Measurements from ENCODE around the gene NKD2. TPM values are rescaled to one million over a fixed set of nuclear protein-coding genes. Genes with fewer than 3 reads are reported as not detected.

Gene NKD2
- total RNA-seq, 1 donor from 2014 or later, result 2.2 TPM

DNA sequence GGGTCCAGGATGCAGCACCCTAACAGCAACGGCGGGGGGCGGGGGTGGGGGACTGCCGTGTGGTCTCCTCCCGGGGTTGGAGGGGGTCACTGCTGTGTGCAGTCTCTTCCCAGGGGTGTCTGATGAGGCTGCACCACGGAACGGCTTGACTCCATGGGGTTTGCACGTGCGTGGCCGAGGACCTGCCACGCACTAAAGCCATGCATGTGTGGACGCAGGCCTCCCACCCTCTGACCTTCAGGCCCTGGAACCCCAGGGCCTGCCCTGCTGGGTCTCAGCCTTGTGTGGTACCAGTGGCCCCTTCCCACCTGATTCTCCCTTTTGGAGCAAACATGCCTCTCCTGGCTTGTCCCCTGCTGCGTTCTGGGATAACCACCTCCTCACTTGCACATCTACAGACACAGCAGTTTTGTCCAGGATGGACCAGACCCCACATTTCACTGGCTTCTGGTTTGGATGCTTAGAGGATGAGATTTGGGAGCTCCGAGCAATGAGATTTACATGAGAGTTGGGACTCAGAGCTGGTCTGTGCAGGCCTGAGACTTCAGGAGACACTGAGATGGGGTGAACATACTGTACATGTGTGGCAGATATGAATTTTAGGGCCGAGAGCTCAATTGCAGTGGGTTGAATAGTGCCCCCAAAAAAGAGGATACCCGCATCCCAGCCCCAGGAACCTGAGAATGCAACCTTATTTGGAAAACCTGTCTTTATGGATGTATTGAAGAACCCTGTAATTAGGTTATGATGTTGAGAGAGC is 57.5 kb downstream of the NKD2 start:
- no peak for DNase-seq (ENCODE audit: extremely low read depth, low read depth, low spot score)

GRCh38 chr5:1066676-1067075 is 58.1 kb downstream of the NKD2 start:
- DNase-seq (ENCODE audit: extremely low read depth, low read depth, low spot score), result no peak

- no peak for DNase-seq (ENCODE audit: extremely low read depth, low read depth, low spot score)
Observed at GRCh38 chr5:1067141-1068121, 58.8 kb downstream of the NKD2 start.

DNA sequence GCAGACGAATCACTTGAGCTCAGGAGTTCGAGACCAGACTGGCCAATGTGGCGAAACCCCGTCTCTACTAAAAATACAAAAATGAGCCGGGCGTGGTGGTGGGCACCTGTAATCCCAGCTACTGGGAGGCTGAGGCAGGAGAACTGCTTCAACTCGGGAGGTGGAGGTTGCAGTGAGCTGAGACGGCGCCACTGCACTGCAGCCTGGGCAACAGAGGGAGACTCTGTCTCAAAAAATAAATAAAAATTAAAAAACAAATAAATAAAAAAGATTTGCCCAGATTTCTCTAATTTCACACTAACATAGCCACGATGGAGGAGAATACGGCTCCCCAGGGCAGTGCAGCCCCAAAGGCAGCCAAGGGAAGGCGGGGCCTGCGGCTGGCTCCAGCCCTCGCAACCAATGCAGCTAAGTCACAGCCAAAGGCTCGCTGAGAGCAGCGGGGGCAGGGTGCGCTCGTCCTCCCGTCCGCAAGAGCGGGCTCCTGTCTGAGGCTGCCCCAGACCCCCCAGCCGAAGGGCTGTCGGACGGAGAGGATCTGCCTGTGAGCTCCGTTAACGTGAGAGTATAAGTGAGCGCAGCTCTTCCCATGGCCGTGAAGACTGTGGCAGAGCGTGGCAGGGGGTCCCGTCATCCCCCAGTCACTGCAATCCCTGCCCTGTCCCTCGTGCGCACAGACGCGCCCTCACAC is 59.7 kb downstream of the NKD2 start:
- DNase-seq (ENCODE audit: extremely low read depth, low read depth, low spot score), result no peak

- DNase-seq (ENCODE audit: extremely low read depth, low read depth, low spot score), result no peak
Observed at GRCh38 chr5:1068895-1069719, 60.5 kb downstream of the NKD2 start.

DNA sequence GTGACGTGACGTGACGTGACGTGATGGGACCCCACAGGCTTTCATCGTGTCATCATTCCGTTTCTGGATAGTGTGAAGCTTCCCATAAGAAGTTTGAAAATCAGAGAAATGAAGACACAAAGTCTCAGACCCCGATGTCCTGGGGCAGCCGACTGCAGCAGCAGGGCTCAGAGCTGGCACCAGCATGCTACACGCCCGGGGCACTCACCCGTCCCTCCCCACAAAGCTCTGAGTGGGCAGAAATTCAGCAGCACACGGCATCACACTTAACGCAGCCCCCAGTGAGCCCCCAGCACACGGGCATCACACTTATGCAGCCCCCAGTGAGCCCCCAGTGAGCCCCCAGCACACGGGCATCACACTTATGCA is 61.1 kb downstream of the NKD2 start:
- DNase-seq (ENCODE audit: extremely low read depth, low read depth, low spot score), result no peak

DNA sequence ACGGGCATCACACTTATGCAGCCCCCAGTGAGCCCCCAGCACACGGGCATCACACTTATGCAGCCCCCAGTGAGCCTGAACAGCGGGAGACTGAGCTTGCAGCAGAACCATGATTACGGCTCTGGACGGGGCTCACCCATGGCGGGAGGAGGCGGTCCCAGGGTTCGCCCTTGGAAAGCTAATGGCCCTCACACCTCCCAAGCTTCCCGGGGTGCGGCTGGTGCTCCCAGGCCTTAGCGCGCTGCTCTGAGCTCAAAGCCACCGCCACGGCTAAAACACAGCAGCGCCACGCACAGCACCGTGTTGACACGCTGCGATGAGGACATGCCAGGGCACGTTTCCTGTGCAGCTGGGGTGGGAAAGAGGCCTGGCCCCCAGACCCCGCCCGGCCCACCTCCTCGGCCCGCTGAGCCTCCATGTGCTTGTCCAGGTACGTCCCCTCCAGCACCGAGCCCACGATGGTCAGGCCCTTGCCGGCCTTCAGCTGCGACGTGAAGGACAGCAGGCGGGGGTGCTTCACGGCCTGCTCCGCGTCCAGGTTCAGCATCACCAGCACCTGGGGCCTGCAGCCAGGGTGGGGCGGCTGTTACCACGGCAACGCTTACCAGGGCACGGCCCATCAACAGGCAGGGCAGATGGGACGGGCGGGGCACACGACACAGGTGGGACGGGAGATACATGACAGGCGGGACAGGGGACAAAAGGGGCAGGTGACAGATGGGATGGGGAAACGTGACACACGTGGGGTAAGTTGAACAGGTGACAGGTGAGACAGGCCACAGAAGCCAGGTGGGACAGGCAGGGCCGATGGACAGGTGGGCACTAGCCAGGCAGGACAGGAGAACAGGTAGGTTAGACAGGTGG is 64.9 kb downstream of the NKD2 start:
- no peak for DNase-seq (ENCODE audit: extremely low read depth, low read depth, low spot score)

- DNase-seq (ENCODE audit: extremely low read depth, low read depth, low spot score), result no peak
Observed at GRCh38 chr5:1074226-1074625, 65.6 kb downstream of the NKD2 start.

- no peak for DNase-seq (ENCODE audit: extremely low read depth, low read depth, low spot score)
Observed at GRCh38 chr5:1074816-1075554, 66.4 kb downstream of the NKD2 start.

GRCh38 chr5:1075555-1075881 is 66.9 kb downstream of the NKD2 start:
- DNase-seq (ENCODE audit: extremely low read depth, low read depth, low spot score), result no peak

DNA sequence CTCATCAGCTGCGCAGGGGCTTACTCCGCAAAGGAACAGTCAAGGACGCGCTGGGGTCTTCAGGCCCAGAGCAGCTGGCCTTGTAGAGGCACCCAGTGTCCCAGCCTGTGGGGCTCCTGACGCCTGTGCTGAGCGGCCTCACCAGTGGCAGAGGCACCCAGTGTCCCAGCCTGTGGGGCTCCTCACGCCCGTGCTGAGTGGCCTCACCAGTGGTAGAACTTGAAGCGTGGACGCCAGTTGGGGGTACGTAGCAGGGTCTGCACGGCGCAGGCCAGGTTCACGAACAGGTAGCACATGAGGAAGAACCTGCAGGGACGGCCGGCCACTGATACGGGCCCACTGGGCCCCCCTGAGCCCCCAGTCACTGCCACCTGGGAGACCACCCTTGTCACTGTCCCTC is 67.3 kb downstream of the NKD2 start:
- no peak for DNase-seq (ENCODE audit: extremely low read depth, low read depth, low spot score)

- DNase-seq (ENCODE audit: extremely low read depth, low read depth, low spot score), result no peak
Observed at GRCh38 chr5:1076406-1076805, 67.8 kb downstream of the NKD2 start.

DNA sequence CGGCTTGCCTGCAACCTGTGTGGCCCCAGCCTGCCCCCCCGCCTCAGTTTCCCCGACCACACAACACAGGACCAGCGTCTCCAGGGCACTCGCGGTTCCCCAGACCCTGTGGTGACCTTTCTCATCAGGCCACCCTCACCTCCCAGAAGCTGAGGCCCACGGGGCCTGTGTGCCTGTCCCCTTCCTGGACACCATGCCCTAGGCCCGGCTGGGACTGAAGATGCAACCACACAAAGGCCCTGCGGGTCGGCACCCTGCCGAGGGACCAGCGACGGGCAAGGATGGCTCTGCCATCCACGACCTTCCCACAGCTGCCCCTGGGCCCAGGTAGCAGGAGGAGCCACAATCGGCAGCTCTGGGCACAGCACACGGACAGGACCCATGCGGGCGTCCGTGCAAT is 68.4 kb downstream of the NKD2 start:
- no peak for DNase-seq (ENCODE audit: extremely low read depth, low read depth, low spot score)

DNA sequence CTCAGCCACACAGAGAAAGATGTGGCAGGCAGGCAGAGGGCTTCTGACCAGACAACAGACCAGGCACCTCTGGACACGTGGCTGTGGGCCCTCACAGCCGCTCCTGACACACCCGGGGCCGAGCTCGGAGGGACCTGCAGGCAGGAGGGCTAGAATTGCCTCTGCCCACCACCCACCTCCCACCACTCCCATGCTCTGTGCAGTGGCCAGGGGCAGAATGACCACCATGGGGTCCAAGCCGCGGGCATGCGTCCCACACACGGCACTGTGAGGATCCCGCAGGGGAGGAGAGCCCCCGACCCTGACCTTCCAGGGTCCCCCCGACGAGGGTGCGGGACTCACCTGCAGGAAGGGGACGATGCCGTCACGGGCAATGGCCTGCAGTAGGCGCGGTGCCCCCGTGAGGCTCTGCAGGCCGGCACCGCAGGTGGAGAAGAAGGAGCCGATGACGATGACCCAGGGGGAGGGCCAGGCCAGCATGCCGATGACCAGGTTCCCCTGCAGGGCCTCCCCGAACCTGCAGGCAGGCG is 69.0 kb downstream of the NKD2 start:
- no peak for DNase-seq (ENCODE audit: extremely low read depth, low read depth, low spot score)

GRCh38 chr5:1078206-1078605 is 69.6 kb downstream of the NKD2 start:
- DNase-seq (ENCODE audit: extremely low read depth, low read depth, low spot score), result no peak

GRCh38 chr5:1078851-1079250 is 70.2 kb downstream of the NKD2 start:
- no peak for DNase-seq (ENCODE audit: extremely low read depth, low read depth, low spot score)

DNA sequence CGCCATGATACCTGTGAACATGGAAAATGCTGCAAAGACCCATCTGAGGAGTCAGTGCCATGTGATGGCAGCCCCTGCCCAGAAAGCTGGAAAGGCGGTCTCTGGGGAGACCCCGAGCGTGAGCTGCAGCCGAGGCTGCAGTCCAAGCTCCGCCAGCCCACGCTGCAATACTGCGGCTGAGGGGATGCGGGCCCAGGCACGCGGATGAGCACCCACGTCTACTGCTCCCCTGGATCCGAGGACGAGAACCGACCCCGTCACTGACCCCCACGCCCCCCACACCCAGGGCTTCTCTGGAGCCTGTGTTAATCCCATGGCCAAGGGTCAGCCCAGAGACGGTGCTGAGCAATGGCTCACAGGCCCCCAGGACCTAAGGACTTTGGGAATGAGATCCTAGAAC is 70.9 kb downstream of the NKD2 start:
- DNase-seq (ENCODE audit: extremely low read depth, low read depth, low spot score), result no peak

GRCh38 chr5:1079961-1080360 is 71.4 kb downstream of the NKD2 start:
- DNase-seq (ENCODE audit: extremely low read depth, low read depth, low spot score), result no peak

- no peak for DNase-seq (ENCODE audit: extremely low read depth, low read depth, low spot score)
Observed at GRCh38 chr5:1080432-1080831, 71.8 kb downstream of the NKD2 start.

Measured in glomerular endothelial cell (primary cell).